T-cell (primary cell): ENCODE data around the gene DLGAP5. TPM values are rescaled to one million over a fixed set of nuclear protein-coding genes. Genes with fewer than 3 reads are reported as not detected.

Source experiments
- ATAC-seq, 4 experiments: fragments of 200-7000 bp in 3 of 4; fragments of 150-1000 bp in 1 of 4; cut with Tn5 transposase; replicated peaks in 1 of 4; 1 replicate in 3 of 4; 2 replicates in 1 of 4; pipeline ENCODE4 v1.10.0; 2021; ENCODE audit warnings: moderate library complexity in 3 of 4, mild to moderate bottlenecking in 2 of 4, moderate number of reproducible peaks in 1 of 4
- CTCF ChIA-PET, 2 donors: fragments of 300-600 bp; sonication (Branson Sonifier 250); formaldehyde crosslinking; loops; one replicate each; lab custom pipeline; 2022; ENCODE audit warnings: antibody characterized with exemption in 2 of 2; lab: Charles Lee
- POLR2A ChIA-PET, 2 donors: fragments of 300-600 bp; sonication (Branson Sonifier 250); formaldehyde crosslinking; loops; one replicate each; lab custom pipeline; 2022; ENCODE audit warnings: antibody characterized with exemption in 2 of 2; lab: Charles Lee
- DNase-seq, 35 experiments: peaks; one replicate each; pipeline versions ENCODE4 v3.0.0 to v3.0.0-alpha.2; 2013 to 2023
- H3K27ac ChIP-seq: one replicate; pipeline ENCODE4 v1.5.1; 2013; ENCODE audit warnings: low read length
- H3K27me3 ChIP-seq, 2 experiments: replicated peaks in 1 of 2; 1 replicate in 1 of 2; 2 replicates in 1 of 2; pipeline versions ENCODE4 v1.6.1 to v1.7.0; 2013; ENCODE audit warnings: low read length in 1 of 2, mixed read lengths in 1 of 2; ENCODE audit not compliant: control insufficient read depth in 2 of 2, insufficient read depth in 2 of 2; ENCODE audit errors: extremely low read depth in 1 of 2
- H3K36me3 ChIP-seq, 2 donors: 1 replicate in 1 of 2; 2 replicates in 1 of 2; pipeline versions ENCODE4 v1.6.1 to v1.7.0; 2013; ENCODE audit warnings: low read length in 1 of 2; ENCODE audit not compliant: control insufficient read depth in 2 of 2, insufficient read depth in 1 of 2; ENCODE audit errors: extremely low read depth in 1 of 2
- H3K4me1 ChIP-seq, 2 experiments: 1 replicate in 1 of 2; 2 replicates in 1 of 2; pipeline versions ENCODE4 v1.6.1 to v1.7.0; 2013; ENCODE audit warnings: low read length in 2 of 2, mixed read lengths in 1 of 2; ENCODE audit not compliant: insufficient read depth in 2 of 2, control insufficient read depth in 1 of 2; ENCODE audit errors: extremely low read depth in 1 of 2
- H3K4me3 ChIP-seq, 2 donors: 1 replicate in 1 of 2; 2 replicates in 1 of 2; pipeline versions ENCODE4 v1.5.1 to v1.7.0; 2013; ENCODE audit warnings: mild to moderate bottlenecking in 2 of 2, low read length in 1 of 2, moderate library complexity in 1 of 2; ENCODE audit not compliant: control insufficient read depth in 1 of 2; ENCODE audit errors: extremely low read depth in 1 of 2
- H3K9me3 ChIP-seq: 2 replicates; pipeline ENCODE4 v1.7.0; 2013
- H3K27ac Mint-ChIP-seq, 2 donors: one replicate each; pipeline ENCODE4 v1.8.0; 2020 to 2021; ENCODE audit warnings: mild to moderate bottlenecking in 2 of 2, mixed read lengths in 2 of 2
- H3K27me3 Mint-ChIP-seq, 2 donors: one replicate each; pipeline ENCODE4 v1.8.0; 2021 to 2022; ENCODE audit warnings: mixed read lengths in 2 of 2
- H3K36me3 Mint-ChIP-seq: one replicate; pipeline ENCODE4 v1.8.0; 2021; ENCODE audit warnings: mixed read lengths
- H3K4me1 Mint-ChIP-seq, 3 donors: one replicate each; pipeline ENCODE4 v1.8.0; 2020 to 2022; ENCODE audit warnings: mixed read lengths in 3 of 3, mild to moderate bottlenecking in 1 of 3
- H3K4me3 Mint-ChIP-seq, 3 donors: one replicate each; pipeline ENCODE4 v1.8.0; 2020 to 2022; ENCODE audit warnings: mild to moderate bottlenecking in 3 of 3, mixed read lengths in 3 of 3, moderate library complexity in 3 of 3
- H3K9me3 Mint-ChIP-seq, 3 donors: one replicate each; pipeline ENCODE4 v1.8.0; 2020 to 2022; ENCODE audit warnings: mixed read lengths in 3 of 3
- WGBS: methylation state at CpG from one replicate; pipeline ENCODE4 v1.1.5; 2013; ENCODE audit warnings: missing lambda C conversion rate; ENCODE audit not compliant: insufficient coverage; 5-methylcytosine and 5-hydroxymethylcytosine counted together
- total RNA-seq, 35 experiments: library from RNA in 6 of 35; stranded (reverse) in 6 of 35; fragments of 120-200 nt in 1 of 35; gene quantifications; one replicate each; pipeline versions ENCODE4 v1.2.1 to v1.2.4 and lab custom pipeline; 2013 to 2026

Gene DLGAP5
- total RNA-seq, 5 donors from 2014 or later (not counting 1 experiment from before 2014, with no cell fraction given): 0.41 to 1.3 (median 0.73) TPM

GRCh38 chr14:55207832-55208231 lies 16.4 kb upstream of the DLGAP5 start:
- H3K27me3 ChIP-seq: no peaks in the 10 kb centered on the region
- H3K27ac ChIP-seq: no peak overlapping the region
- ATAC-seq: no peak
- H3K9me3 ChIP-seq: no peaks in the 10 kb centered on the region
- H3K36me3 ChIP-seq: no peaks in the 10 kb centered on the region
- Mint-ChIP-seq H3K4me3 (no peak overlapping the region), H3K36me3 (no peaks in the 10 kb centered on the region), H3K27ac (no peak overlapping the region), H3K9me3 (no peaks in the 10 kb centered on the region), H3K4me1 (peaks cover 0 to under 1% (median 0%) of the 10 kb centered on the region in 3 donors), H3K27me3 (peaks cover 0 to 2% of the 10 kb centered on the region in 2 donors)
- 60% methylated on average over 1 of the region's 2 CpGs for WGBS
- no peak overlapping the region for H3K4me3 ChIP-seq
- H3K4me1 ChIP-seq: no peaks in the 10 kb centered on the region
- CTCF ChIA-PET: interaction anchor here in 1 of 2 donors (0.6 kb wide), 1 partner anchor 62 kb away, joined by 3 read pairs; no protein-coding TSS in a partner anchor
- no peak for DNase-seq
- POLR2A ChIA-PET: no interaction called here

GRCh38 chr14:55206175-55206693 lies 14.8 kb upstream of the DLGAP5 start:
- Histone ChIP-seq H3K36me3 (no peaks in the 10 kb centered on the region), H3K4me3 (no peak overlapping the region), H3K27ac (no peak overlapping the region), H3K27me3 (peaks cover 0 to 10% of the 10 kb centered on the region in 2 experiments), H3K4me1 (no peaks in the 10 kb centered on the region), H3K9me3 (no peaks in the 10 kb centered on the region)
- Mint-ChIP-seq H3K27me3 (peaks cover 0 to 2% of the 10 kb centered on the region in 2 donors), H3K27ac (no peak overlapping the region), H3K9me3 (no peaks in the 10 kb centered on the region), H3K36me3 (no peaks in the 10 kb centered on the region), H3K4me1 (no peaks in the 10 kb centered on the region), H3K4me3 (no peak overlapping the region)
- no CpG with 5 or more reads among the region's 2 CpGs for WGBS
- no peak for ATAC-seq
- DNase-seq: no peak
- ChIA-PET POLR2A (no interaction called here), CTCF (no interaction called here)

GRCh38 chr14:55201219-55202101 lies 10.1 kb upstream of the DLGAP5 start:
- H3K9me3 Mint-ChIP-seq: no peaks in the 10 kb centered on the region
- H3K4me3 Mint-ChIP-seq: no peak overlapping the region
- peaks cover 0 to 6% of the 10 kb centered on the region in 2 donors for H3K27me3 Mint-ChIP-seq
- 94% methylated on average over 10 of the region's 17 CpGs for WGBS
- no peak overlapping the region for H3K27ac ChIP-seq
- H3K36me3 ChIP-seq: no peaks in the 10 kb centered on the region
- H3K36me3 Mint-ChIP-seq: no peaks in the 10 kb centered on the region
- H3K4me1 Mint-ChIP-seq: no peaks in the 10 kb centered on the region
- CTCF ChIA-PET: interaction anchor here in 1 of 2 donors (1.9 kb wide), 1 partner anchor 10 kb away, joined by 6 read pairs; no protein-coding TSS in a partner anchor
- H3K27ac Mint-ChIP-seq: no peak overlapping the region
- H3K9me3 ChIP-seq: no peaks in the 10 kb centered on the region
- POLR2A ChIA-PET: interaction anchor here (0.5 to 0.7 kb wide), 2 partner anchors 10 to 12 kb away, joined by 5 to 6 read pairs; partner anchors contain the start of gene DLGAP5 (in 1 of the 2)
- H3K4me1 ChIP-seq: no peaks in the 10 kb centered on the region
- no peak overlapping the region for H3K4me3 ChIP-seq
- ATAC-seq (no peak), DNase-seq (no peak)
- H3K27me3 ChIP-seq: peaks cover 0 to 10% of the 10 kb centered on the region in 2 experiments

- Histone ChIP-seq H3K4me1 (no peaks in the 10 kb centered on the region), H3K9me3 (no peaks in the 10 kb centered on the region), H3K27me3 (peaks cover 0 to 10% of the 10 kb centered on the region in 2 experiments), H3K27ac (no peak overlapping the region), H3K36me3 (no peaks in the 10 kb centered on the region), H3K4me3 (no peak overlapping the region)
- Mint-ChIP-seq H3K4me1 (no peaks in the 10 kb centered on the region), H3K27ac (no peak overlapping the region), H3K4me3 (no peak overlapping the region), H3K9me3 (no peaks in the 10 kb centered on the region), H3K27me3 (peaks cover 0 to 6% of the 10 kb centered on the region in 2 donors), H3K36me3 (no peaks in the 10 kb centered on the region)
- no peak for ATAC-seq
- no CpG with 5 or more reads among the region's 3 CpGs for WGBS
- ChIA-PET CTCF (interaction anchor here in 1 of 2 donors (1.9 kb wide), 1 partner anchor 11 kb away, joined by 6 read pairs; no protein-coding TSS in a partner anchor), POLR2A (no interaction called here)
- no peak for DNase-seq
These were observed 9.3 kb upstream of the DLGAP5 start for GRCh38 chr14:55200651-55201050.

- Mint-ChIP-seq H3K27me3 (peaks cover 0 to 6% of the 10 kb centered on the region in 2 donors), H3K36me3 (no peaks in the 10 kb centered on the region), H3K27ac (no peak overlapping the region), H3K4me3 (no peak overlapping the region), H3K9me3 (no peaks in the 10 kb centered on the region), H3K4me1 (no peaks in the 10 kb centered on the region)
- Histone ChIP-seq H3K4me3 (no peak overlapping the region), H3K36me3 (no peaks in the 10 kb centered on the region), H3K4me1 (no peaks in the 10 kb centered on the region), H3K9me3 (no peaks in the 10 kb centered on the region), H3K27ac (no peak overlapping the region), H3K27me3 (peaks cover 0 to 10% of the 10 kb centered on the region in 2 experiments)
- ChIA-PET POLR2A (interaction anchor here in 1 of 2 donors (0.5 kb wide), 1 partner anchor 40 kb away, joined by 4 read pairs; no protein-coding TSS in a partner anchor), CTCF (interaction anchor here in 1 of 2 donors (0.6 kb wide), 1 partner anchor 244 kb away, joined by 3 read pairs; no protein-coding TSS in a partner anchor)
- 100% methylated on average over 2 of the region's 2 CpGs for WGBS
- ATAC-seq (no peak), DNase-seq (no peak)
These were observed 7.4 kb upstream of the DLGAP5 start for GRCh38 chr14:55198749-55199148.

- ATAC-seq: no peak
- H3K4me1 Mint-ChIP-seq: peaks cover 13 to 20% (median 17%) of the 10 kb centered on the region in 3 donors
- no peaks in the 10 kb centered on the region for H3K9me3 ChIP-seq
- no peak overlapping the region for H3K4me3 Mint-ChIP-seq
- no peak overlapping the region for H3K27ac Mint-ChIP-seq
- DNase-seq: no peak
- peaks cover 0 to 2% of the 10 kb centered on the region in 2 donors for H3K27me3 Mint-ChIP-seq
- no peaks in the 10 kb centered on the region for H3K36me3 ChIP-seq
- no peak overlapping the region for H3K4me3 ChIP-seq
- no peaks in the 10 kb centered on the region for H3K9me3 Mint-ChIP-seq
- CTCF ChIA-PET: interaction anchor here in 1 of 2 donors (0.6 kb wide), 1 partner anchor 150 kb away, joined by 3 read pairs; no protein-coding TSS in a partner anchor
- H3K27me3 ChIP-seq: no peaks in the 10 kb centered on the region
- peaks cover 6 to 12% of the 10 kb centered on the region in 2 experiments for H3K4me1 ChIP-seq
- POLR2A ChIA-PET: no interaction called here
- H3K27ac ChIP-seq: no peak overlapping the region
- no peaks in the 10 kb centered on the region for H3K36me3 Mint-ChIP-seq
- 89% methylated on average over 5 of the region's 5 CpGs for WGBS
These were observed 3.4 kb upstream of the DLGAP5 start for GRCh38 chr14:55194656-55195355.
